GM18499 (cell line): ENCODE results near the gene NDUFV1.
"Not testable (repeated sequence)": the region's sequence is repeated elsewhere in the genome, so short reads cannot be mapped to it uniquely, and the experiment has no call there.

Source experiments
- ATAC-seq: cut with Tn5 transposase; IDR thresholded peaks from one replicate; pipeline ENCODE4 v1.9.1; 2021; ENCODE audit warnings: moderate number of reproducible peaks; ENCODE audit not compliant: insufficient read depth, unreplicated experiment

The NDUFV1 gene

DNA sequence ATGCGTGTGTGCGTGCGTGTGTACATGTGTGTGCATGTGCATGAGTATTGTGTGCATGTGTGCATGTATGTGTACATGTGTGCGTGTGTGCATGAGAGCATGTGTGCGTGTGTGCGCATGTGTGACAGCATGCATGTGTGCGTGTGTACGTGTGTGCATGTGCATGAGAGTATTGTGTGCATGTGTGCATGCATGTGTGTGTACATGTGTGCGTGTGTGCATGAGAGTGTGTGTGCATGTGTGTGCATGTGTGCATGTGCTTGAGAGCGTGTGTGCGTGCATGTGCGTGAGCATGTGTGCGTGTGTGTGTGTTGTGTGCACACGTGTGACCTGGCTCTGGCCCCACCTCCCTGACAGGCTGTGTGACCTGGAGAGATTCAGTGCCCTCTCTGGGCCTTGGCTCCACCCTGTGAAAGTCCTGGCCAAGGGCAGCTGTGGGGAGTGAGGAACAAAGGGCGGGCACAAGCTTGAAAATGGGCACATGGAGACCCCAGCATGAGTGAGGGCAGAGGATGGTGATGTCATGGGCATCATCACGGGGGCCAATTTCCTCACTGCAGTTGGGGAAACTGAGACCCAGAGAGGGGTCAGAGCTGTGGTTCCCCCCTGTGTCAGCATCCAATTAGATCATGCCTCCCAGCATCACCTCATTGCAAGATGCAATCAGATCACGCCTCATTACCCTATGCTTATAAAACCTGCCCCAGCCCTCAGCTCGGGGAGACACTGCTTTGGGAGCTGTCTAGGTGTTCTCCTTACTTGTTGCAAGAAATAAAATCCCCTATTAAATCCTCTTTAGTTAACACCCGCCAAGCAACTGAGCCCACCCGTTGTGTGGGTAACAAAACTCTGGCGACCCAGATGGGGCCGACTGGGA is 43.1 kb downstream of the NDUFV1 start:
- no peak for ATAC-seq

DNA sequence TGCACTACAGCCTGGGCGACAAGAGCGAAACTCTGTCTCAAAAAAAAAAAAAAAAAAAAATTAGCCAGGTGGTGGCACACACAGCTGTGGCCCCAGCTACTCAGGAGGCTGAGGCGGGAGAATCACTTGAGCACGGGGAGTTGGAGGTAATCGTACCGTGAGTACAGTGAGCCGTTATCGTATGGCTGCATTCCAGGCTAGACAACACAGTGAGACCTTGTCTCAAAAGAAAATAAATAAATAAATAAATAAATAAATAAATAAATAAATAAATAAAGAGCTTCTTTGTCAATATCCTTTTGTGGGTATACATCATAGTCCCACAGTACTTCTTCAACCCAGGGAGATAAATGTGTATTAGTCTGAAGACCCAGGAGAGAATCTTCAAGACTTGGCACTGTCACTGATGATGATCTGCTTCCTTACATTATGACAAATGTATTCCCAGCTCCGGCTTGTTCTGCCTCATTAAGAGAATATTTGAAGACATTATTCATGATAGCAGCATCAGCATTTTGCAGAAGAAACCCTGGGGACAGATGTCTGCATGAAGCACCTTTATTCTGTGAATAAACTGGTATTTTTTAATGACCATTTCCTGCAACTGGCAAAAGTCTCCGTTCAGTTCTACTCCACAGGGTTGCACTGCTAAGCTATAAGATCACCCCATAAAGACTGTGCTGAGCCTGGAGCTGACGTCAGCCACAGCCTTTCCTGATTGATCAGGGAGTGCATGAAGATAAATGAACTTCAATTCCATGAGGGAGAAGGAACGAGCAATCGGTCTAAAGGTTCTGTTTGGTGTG is 45.4 kb downstream of the NDUFV1 start:
- no peak for ATAC-seq

DNA sequence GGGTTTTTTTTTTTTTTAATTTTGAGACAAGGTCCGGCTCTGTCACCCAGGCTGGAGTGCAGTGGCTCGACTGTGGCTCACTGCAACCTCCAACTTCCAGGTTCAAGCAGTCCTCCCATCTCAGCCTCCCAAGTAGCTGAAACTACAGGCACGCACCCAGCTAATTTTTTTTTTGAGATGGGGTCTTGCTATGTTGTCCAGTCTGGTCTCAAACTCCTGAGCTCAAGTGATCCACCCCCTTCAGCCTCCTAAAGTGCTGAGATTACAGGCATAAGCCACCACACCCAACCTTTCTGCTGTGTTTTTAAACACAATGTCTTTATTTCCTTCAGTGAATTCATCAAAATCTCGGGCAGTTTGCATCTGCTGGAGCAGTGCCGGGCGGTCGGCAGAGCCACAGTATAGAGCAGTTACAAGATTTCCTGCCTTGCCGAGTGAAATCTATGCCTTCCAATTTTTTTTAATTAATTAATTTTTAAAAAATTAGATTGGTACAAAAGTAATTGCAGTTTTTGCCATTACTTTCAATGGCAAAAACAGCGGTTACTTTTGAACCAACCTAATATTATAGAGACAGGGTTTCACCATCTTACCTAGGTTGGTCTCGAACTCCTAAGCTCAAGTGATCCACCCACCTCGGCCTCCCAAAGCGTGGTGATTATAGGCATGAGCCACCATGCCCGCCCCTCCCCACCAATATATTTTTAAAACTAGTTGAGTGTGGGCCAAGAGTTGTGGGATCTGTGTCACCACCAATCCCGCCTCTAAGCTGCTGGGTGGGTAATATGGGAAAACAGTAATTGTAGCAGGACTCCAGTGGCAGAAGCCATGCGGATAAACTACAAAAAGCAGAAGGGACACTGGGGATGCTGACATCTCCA is 46.5 kb downstream of the NDUFV1 start:
- no peak for ATAC-seq

DNA sequence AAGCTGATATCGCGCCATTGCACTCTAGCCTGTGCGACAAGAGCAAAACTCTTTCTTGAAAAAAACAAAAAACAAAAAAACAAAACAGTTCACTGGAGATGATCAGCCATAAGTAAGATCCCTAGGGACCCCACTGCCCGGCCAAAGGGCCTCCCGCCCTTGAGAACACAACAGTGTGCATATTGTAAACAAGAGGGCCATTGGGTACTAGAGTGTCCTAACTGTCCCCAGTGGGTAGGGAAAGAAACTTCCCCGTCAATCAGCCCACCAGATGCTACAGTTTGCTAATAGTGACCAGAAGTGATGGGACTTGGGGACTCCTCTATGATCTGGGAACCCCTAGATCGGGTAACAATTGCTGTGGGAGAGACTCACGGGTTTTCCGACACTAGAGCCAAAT is 47.5 kb downstream of the NDUFV1 start:
- no peak for ATAC-seq

DNA sequence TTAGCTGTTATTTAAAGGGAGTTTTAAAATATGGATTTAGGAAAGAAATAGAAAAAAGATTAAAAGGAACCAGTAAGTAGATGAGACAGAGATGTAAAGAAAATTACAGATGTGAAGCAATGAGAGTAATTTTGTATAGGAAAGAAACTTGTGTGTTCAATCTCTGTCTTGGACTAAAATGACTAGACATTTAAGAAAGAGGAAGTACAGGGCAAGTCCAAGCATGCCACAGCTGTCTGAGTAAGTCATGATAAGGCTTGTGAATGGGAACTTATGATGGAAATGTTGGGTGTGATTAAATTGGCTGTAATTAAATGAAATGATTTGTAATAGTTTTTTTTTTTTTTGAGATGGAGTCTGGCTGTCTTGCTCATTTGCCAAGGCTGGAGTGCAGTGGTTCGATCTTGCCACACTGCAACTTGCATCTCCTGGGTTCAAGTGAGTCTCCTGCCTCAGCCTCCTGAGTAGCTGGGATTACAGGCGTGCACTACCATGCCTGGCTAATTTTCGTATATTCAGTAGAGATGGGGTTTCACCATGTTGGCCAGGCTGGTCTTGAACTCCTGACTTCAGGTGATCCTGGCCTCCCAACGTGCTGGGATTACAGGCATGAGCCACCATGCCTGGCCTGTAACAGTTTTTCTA is 49.7 kb downstream of the NDUFV1 start:
- ATAC-seq = no peak

DNA sequence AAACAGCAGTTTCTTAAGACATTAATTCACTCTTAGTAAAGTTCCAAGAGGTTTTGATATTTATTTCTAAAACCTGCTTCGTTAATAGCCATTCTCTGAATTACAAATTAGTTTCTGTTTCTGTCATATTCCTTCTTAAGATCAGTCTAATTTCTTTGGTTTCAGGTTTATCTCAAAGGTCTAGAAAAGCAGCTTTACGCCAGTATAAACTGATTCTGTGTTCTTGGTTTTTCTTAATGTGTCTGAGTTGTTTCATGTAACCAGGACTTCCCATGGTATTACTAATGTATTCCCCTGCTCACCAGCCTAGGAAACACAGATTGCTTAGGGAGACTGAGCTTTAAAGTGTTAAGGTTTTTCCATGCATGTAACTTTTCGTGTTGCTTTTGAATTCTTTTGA is 50.6 kb downstream of the NDUFV1 start:
- ATAC-seq = no peak

DNA sequence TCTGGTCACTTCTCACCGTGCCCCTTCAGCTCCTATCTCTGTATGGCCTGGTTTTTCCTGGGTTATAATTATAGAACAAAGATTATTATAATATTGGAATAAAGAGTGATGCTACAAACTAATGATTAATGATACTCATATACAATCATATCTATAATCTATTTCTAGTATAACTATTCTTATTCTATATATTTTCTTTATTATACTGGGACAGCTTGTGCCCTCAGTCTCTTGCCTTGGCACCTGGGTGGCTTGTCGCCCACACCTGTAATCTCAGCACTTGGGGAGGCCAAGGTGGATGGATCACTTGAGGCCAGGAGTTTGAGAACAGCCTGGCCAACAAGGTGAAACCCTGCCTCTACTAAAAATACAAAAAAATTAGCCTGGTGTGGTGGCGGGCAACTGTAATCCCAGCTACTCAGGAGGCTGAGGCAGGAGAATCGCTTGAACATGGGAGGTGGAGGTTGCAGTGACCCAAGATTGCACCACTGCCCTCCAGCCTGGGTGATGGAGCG is 53.0 kb downstream of the NDUFV1 start:
- not testable (repeated sequence) for ATAC-seq

DNA sequence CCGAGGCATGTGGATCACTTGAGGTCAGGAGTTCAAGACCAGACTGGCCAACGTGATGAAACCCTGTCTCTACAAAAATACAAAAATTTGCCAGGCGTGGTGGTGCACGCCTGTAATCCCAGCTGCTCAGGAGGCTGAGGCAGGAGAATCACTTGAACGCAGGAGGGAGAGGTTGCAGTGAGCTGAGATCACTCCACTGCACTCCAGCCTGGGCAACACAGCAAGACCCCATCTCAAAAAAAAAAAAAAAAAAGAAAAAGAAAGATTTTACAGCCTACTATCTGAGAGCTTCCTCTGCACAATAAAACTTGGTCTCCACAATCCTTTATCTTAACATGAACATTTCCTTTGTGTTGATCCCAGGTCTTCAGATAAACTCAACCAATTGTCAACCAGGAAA is 54.0 kb downstream of the NDUFV1 start:
- not testable (repeated sequence) for ATAC-seq
